Measurements from ENCODE around the gene CAPN2.
A peak's percentile ranks its signal among the peaks of the same experiment; 100 is the strongest.
"Not testable (repeated sequence)": the region's sequence is repeated elsewhere in the genome, so short reads cannot be mapped to it uniquely, and the experiment has no call there.

The CAPN2 gene

DNA sequence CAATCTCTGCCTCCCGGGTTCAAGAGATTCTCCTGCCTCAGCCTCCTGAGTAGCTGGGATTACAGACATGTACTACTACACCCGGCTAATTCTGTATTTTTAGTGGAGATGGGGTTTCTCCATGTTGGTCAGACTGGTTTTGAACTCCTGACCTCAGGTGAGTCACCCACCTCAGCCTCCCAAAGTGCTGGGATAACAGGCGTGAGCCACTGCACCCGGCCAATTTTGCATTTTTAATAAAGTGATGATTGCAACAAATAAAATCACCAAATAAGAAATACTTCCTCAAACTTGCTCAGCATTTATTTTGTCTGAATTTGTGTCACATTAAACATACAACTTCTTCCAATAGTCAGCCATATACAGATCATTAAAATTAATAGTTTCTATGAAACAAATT, 97.6 kb downstream of the CAPN2 start:
- peaks cover 40 to 48% of the 10 kb centered on the region in 2 donors for H3K36me3 Mint-ChIP-seq

DNA sequence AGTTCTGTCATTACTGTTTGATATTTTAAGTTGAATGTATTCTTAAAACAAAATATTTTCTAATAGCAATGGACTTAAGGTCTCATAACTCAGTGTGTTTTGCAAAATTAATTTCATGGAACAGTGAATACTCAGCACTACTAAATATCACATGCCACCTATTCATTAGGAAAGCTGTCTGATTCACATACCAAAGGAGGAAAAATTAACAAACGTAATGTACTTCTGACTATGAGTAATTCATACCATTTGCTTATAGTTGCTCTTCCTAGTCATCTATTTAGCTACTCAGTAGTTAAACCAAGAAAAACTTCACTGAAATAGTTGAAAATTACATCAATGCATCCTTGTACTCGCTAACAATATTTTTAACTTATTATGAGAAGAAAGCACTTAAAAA, 98.2 kb downstream of the CAPN2 start:
- no peaks in the 10 kb centered on the region for H3K27me3 Mint-ChIP-seq
- H3K9me3 Mint-ChIP-seq, result no peaks in the 10 kb centered on the region
- peaks cover 40 to 48% of the 10 kb centered on the region in 2 donors for H3K36me3 Mint-ChIP-seq
- no peak overlapping the region for H3K27ac Mint-ChIP-seq
- H3K4me1 Mint-ChIP-seq, result peaks cover 7 to 12% of the 10 kb centered on the region in 2 donors
- DNase-seq, result no peak
- H3K4me3 Mint-ChIP-seq, result no peak overlapping the region
- no peak for ATAC-seq (replicated peaks)

More for the DNA sequence above, 97.6 kb downstream of the CAPN2 start:
- H3K4me3 Mint-ChIP-seq; H3K27ac Mint-ChIP-seq; H3K27me3 Mint-ChIP-seq; H3K4me1 Mint-ChIP-seq; H3K9me3 Mint-ChIP-seq; ATAC-seq (replicated peaks); DNase-seq: not testable (repeated sequence)

- Mint-ChIP-seq H3K4me1 (peaks cover 7 to 12% of the 10 kb centered on the region in 2 donors), H3K36me3 (peaks cover 34 to 48% of the 10 kb centered on the region in 2 donors), H3K4me3 (no peak overlapping the region), H3K9me3 (no peaks in the 10 kb centered on the region), H3K27ac (no peak overlapping the region), H3K27me3 (no peaks in the 10 kb centered on the region)
- ATAC-seq (replicated peaks), result peak; percentile 58 to 64
- DNase-seq, result no peak
Observed at GRCh38 chr1:223811634-223812101, 99.3 kb downstream of the CAPN2 start.

DNA sequence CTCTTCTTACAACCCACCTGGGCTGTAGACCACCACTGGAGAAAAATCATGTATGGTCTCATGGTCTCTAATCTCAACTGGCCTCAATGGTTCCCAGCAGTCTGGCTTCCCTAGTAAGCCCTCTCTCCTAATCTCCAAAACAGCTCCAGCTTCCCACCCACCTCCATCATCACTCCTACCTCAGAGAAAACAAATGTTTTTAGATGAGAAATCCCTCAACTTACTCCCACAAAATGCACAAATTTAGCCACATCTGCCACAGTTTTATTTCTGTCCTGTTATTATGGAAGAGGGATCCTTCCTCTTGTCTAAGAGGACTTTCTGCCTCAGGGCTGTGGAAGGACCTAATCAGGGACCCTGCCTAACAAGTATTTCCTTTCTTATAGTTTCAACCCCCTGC, 101.3 kb downstream of the CAPN2 start:
- no peaks in the 10 kb centered on the region for H3K27me3 Mint-ChIP-seq
- H3K4me3 Mint-ChIP-seq, result no peak overlapping the region
- no peak for DNase-seq
- H3K9me3 Mint-ChIP-seq, result no peaks in the 10 kb centered on the region
- H3K27ac Mint-ChIP-seq, result peak overlapping the region; percentile 10
- ATAC-seq (replicated peaks), result no peak
- H3K36me3 Mint-ChIP-seq, result peaks cover 29 to 38% of the 10 kb centered on the region in 2 donors
- H3K4me1 Mint-ChIP-seq, result peaks cover 7 to 12% of the 10 kb centered on the region in 2 donors

DNA sequence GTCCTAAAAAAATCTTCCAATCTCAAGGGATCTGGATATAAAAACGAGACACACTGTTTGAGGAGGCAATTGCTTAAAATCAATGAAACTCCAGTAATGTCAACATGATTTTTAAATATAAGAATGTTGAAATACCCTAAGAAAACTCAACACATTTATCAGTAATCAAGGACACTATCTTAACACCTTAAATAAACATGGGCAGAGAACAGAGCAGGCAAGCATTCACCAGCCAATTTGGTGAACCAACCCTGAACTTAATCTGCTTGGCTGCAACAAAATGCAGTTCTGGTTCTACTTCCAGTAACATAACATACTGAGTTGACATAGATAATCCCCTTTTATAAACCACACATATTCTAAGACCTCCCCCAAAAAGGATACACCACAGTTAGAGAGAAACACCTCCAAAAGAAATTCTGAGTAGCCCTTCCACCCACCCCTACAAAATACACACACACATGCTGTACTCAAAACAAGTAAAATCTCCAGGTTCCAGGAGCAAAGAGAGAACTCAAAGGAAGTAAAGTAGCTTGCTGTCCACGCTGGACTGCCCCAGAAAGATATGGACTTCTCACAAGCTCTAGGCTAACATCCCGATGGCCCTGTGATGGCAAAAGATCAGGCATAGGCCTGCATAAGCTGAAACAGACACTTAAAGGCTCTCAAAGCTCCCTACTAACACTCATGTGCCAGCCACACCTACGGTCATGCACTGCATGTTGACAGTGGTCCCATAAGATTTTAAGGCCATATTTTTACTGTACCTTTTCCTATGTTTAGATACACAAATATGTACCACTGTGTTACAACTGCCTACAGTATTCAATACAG, 102.9 kb downstream of the CAPN2 start:
- peaks cover 32 to 49% of the 10 kb centered on the region in 2 donors for H3K36me3 Mint-ChIP-seq

DNA sequence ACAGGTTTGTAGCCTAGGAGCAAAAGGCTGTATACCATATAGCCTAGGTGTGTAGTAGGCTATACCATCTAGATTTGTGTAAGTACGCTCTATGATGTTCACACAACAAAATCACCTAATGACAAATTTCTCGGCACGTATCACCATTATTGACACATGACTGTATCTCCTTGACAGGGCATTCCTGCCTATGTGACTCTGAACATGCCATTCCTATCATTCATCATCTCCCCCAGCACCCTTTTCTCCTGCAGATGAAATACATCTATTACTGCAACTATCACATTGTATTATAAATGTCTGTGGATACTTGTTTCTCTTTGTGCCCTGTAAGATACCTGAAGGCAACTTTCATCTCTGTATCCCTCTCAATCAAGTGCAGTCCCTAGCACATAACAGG, 103.5 kb downstream of the CAPN2 start:
- Mint-ChIP-seq H3K4me3 (no peak overlapping the region), H3K27me3 (no peaks in the 10 kb centered on the region), H3K36me3 (peaks cover 35 to 51% of the 10 kb centered on the region in 2 donors), H3K4me1 (peaks cover 14 to 18% of the 10 kb centered on the region in 2 donors), H3K9me3 (no peaks in the 10 kb centered on the region), H3K27ac (no peak overlapping the region)
- DNase-seq (no peak), ATAC-seq (replicated peaks) (no peak)

More for the DNA sequence above, 102.9 kb downstream of the CAPN2 start:
- Mint-ChIP-seq H3K9me3 (no peaks in the 10 kb centered on the region), H3K4me3 (no peak overlapping the region), H3K4me1 (peaks cover 8 to 14% of the 10 kb centered on the region in 2 donors), H3K27ac (peak overlapping the region; percentile 27), H3K27me3 (no peaks in the 10 kb centered on the region)
- ATAC-seq (replicated peaks) (no peak), DNase-seq (no peak)

DNA sequence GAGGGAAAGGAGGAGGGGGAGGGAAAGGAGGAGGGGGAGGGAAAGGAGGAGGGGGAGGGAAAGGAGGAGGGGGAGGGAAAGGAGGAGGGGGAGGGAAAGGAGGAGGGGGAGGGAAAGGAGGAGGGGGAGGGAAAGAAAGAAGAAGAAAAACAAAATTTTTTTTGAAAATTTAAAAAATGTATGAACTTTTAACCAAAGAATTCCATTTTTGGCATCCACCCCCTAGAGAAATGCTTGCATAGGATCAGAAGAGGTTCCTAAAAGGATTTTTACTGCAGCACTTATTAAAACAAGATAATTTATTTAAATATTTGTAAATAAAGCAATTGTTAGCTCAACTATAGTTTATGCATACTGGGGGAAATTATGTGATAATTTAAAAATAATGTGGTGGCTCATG, 104.9 kb downstream of the CAPN2 start:
- not testable (repeated sequence) for H3K9me3 Mint-ChIP-seq; H3K4me3 Mint-ChIP-seq; ATAC-seq (replicated peaks); H3K27ac Mint-ChIP-seq; DNase-seq; H3K27me3 Mint-ChIP-seq
- H3K4me1 Mint-ChIP-seq, result peaks cover 20 to 25% of the 10 kb centered on the region in 2 donors
- peaks cover 34 to 54% of the 10 kb centered on the region in 2 donors for H3K36me3 Mint-ChIP-seq

GRCh38 chr1:223819730-223820514, 107.6 kb downstream of the CAPN2 start:
- Mint-ChIP-seq H3K4me1 (peaks cover 21 to 50% of the 10 kb centered on the region in 2 donors), H3K27ac (no peak overlapping the region), H3K27me3 (no peaks in the 10 kb centered on the region), H3K36me3 (peaks cover 16 to 33% of the 10 kb centered on the region in 2 donors), H3K4me3 (no peak overlapping the region), H3K9me3 (no peaks in the 10 kb centered on the region)
- DNase-seq (no peak), ATAC-seq (replicated peaks) (no peak)

- ATAC-seq (replicated peaks), result no peak
Observed at GRCh38 chr1:223820515-223820858, 108.1 kb downstream of the CAPN2 start.

DNA sequence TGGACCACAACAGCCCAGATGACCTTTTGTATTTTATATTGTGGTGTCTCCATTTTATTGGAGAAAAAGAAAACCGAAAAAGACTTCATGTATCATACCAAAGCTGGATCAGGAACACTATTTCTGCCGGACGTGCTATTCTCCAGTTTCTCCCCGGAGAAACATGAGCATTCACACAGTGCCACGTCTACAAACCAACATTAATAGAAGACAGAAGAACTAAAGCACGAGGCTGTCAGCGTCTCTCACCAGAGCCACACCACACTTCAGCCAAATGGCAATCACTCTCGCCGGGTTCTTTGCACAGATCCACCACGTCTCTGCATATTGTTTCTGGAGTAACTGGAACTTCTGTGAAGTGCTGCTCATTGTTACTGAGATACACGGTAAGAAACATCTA, 108.6 kb downstream of the CAPN2 start:
- Mint-ChIP-seq H3K9me3 (no peaks in the 10 kb centered on the region), H3K4me3 (no peak overlapping the region), H3K36me3 (peaks cover 20 to 38% of the 10 kb centered on the region in 2 donors), H3K27me3 (no peaks in the 10 kb centered on the region), H3K4me1 (peaks cover 28 to 54% of the 10 kb centered on the region in 2 donors), H3K27ac (no peak overlapping the region)
- ATAC-seq (replicated peaks), result no peak
- DNase-seq, result no peak

More at GRCh38 chr1:223820515-223820858, 108.1 kb downstream of the CAPN2 start:
- H3K4me3 Mint-ChIP-seq, result no peak overlapping the region
- no peaks in the 10 kb centered on the region for H3K27me3 Mint-ChIP-seq
- H3K4me1 Mint-ChIP-seq, result peaks cover 23 to 50% of the 10 kb centered on the region in 2 donors
- peaks cover 16 to 35% of the 10 kb centered on the region in 2 donors for H3K36me3 Mint-ChIP-seq
- H3K27ac Mint-ChIP-seq, result no peak overlapping the region
- DNase-seq, result no peak
- H3K9me3 Mint-ChIP-seq, result no peaks in the 10 kb centered on the region

DNA sequence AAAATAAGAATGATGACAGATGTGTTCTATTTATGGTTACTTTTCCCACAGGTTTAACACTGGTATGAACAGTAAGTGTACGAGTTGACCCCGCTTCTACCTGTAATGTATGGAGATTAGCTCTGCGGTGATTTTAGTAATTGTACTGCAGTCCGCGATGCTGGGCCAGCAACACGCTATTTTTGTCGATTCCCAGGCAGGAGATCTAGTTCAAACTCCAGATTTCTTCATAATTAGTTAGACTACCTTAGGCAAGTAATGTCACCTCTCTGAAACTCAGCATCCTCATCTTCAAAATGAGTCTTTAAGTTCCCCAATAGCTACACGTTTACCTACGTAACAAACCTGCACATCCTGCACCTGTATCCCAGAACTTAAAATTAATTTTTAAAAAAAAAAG, 111.9 kb downstream of the CAPN2 start:
- peaks cover 16 to 38% of the 10 kb centered on the region in 2 donors for H3K36me3 Mint-ChIP-seq
- DNase-seq (no peak), ATAC-seq (replicated peaks) (no peak)
- H3K4me3 Mint-ChIP-seq, result no peak overlapping the region
- H3K4me1 Mint-ChIP-seq, result peaks cover 46 to 78% of the 10 kb centered on the region in 2 donors
- no peaks in the 10 kb centered on the region for H3K9me3 Mint-ChIP-seq
- no peaks in the 10 kb centered on the region for H3K27me3 Mint-ChIP-seq
- no peak overlapping the region for H3K27ac Mint-ChIP-seq

GRCh38 chr1:223824712-223825111, 112.4 kb downstream of the CAPN2 start:
- Mint-ChIP-seq H3K4me3 (no peak overlapping the region), H3K36me3 (peaks cover 15 to 37% of the 10 kb centered on the region in 2 donors), H3K27ac (no peak overlapping the region)

More at GRCh38 chr1:223824712-223825111, 112.4 kb downstream of the CAPN2 start:
- ATAC-seq (replicated peaks) (no peak), DNase-seq (no peak)
- Mint-ChIP-seq H3K4me1 (peaks cover 48 to 82% of the 10 kb centered on the region in 2 donors), H3K27me3 (no peaks in the 10 kb centered on the region), H3K9me3 (no peaks in the 10 kb centered on the region)
